ENCODE results near the gene AQP4.

GRCh38 chr18:26867471-26867870 is 2.0 kb upstream of the AQP4 start:
- TF ChIP-seq POLR2AphosphoS5 (IDR thresholded peaks at IDR 0.05; ENCODE audit: borderline replicate concordance, low read depth, low read length) (no peak), EZH2 (IDR thresholded peaks at IDR 0.05) (no peak), FOXP2 (optimal IDR thresholded peaks at IDR 0.05; ENCODE audit: control extremely low read depth, extremely low read length, insufficient read depth) (no peak)
